ENCODE measurements around the gene GPR162.
"Not testable (repeated sequence)": the region's sequence is repeated elsewhere in the genome, so short reads cannot be mapped to it uniquely, and the experiment has no call there.

The GPR162 gene

DNA sequence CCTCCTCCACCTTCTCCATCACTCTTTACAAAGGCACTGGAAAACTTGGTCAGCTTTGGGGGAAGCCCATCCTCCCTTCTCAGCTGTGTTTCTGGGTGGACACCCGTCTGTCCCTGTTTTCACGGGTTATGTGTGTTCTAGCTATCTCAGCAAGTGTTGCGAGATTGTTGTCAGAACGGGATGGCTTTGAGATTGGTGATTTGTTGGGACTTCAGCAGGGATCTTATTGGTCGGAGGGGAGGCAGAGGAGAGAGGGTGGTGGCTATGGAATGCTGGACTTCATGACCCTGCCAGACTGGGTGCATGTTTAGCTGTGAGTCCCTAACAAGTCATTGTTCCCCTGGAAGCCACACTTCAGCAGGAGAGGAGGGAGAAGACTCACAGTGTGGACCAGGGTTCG lies 32.4 kb downstream of the GPR162 start:
- DNase-seq (ENCODE audit: low read depth): no peak

DNA sequence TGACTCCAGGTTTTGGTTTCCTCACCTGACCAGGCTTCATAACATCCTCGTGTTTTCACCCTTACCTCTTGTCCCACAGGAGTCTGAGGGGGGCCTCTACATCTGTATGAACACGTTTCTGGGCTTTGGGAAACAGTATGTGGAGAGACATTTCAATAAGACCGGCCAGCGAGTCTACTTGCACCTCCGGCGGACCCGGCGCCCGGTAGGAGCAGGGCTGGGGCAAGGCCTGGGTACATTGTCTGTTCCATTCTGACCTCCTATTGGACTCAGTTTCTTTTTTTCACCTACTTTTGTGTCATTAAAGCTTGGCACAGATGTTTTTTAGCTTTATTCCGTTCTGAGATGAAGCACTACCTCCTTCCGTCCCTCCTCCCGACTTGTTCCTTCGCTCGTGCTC lies 33.7 kb downstream of the GPR162 start:
- DNase-seq (ENCODE audit: low read depth): no peak

DNA sequence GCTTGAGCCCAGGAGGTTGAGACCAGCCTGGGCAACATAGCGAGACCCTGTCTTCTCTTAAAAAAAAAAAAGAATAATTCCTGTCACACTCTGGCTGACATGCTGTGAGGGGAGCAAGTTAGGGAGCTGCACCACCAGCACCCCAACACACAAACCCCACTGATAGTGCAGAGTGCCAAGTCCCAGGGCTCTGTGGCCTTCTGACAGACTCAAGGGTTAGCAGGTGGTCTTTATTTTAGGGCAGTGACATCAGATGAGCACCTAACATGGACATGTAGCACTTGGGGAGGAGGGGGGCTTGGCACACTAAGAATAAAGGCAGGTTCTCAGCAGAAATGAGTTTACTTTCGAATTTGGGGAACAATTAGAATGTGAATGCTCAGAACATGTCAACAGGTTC lies 37.2 kb downstream of the GPR162 start:
- no peak for DNase-seq (ENCODE audit: low read depth)

DNA sequence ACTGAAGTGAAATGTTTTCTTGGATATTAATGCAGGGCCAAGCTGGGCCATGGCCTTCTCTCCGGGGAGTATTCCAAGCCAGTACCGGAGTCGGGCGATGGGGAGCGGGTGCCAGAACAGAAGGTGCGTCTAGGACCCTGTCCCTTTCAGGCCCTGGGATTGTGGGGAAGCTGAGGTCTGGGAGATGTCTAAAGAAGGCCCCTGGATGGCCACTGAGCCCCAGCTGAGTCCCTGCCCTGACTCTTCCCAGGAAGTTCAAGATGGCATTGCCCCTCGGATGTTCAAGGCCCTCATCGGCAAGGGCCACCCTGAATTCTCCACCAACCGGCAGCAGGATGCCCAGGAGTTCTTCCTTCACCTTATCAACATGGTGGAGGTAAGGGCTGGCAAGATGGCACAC lies 38.5 kb downstream of the GPR162 start:
- DNase-seq (ENCODE audit: low read depth): no peak

DNA sequence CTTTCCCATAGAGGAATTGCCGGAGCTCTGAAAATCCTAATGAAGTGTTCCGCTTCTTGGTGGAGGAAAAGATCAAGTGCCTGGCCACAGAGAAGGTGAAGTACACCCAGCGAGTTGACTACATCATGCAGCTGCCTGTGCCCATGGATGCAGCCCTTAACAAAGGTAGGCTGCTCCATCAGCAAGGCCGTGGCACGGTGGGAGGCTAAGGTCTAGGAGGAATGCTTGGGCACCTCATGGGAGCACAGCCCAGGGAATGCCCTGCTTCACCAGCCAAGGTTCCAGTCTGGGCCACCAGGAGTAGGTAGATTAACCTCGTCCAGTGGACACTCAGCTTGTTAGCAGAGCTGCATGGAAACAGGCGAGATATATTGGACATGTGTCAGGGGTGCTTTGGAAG lies 39.3 kb downstream of the GPR162 start:
- no peak for DNase-seq (ENCODE audit: low read depth)

DNA sequence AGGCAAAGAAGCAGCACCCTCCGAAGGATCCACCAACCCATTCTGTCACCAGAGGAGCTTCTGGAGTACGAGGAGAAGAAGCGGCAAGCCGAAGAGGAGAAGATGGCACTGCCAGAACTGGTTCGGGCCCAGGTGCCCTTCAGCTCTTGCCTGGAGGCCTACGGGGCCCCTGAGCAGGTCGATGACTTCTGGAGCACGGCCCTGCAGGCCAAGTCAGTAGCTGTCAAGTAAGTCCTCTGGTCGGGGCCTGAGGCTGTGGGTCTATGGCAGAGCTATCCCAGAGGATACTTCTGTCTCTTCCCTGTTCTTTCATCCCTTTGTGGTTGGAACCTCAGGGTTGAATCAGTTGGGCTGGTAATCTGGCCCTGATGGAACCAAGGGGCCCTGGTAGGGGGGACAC lies 39.8 kb downstream of the GPR162 start:
- no peak for DNase-seq (ENCODE audit: low read depth)

DNA sequence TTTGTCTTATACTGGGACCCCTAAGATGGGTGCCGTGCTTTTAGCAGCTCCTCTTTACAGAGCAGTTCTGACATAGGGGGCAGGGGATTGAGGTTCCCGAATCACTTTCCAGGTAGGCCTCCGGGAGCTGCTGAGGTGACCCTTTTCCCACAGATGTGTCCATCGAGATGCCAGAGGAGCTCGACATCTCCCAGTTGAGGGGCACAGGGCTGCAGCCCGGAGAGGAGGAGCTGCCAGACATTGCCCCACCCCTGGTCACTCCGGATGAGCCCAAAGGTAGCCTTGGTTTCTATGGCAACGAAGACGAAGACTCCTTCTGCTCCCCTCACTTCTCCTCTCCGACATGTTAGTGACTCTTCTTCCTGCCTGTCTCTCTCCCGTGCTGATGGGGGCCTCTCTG lies 41.4 kb downstream of the GPR162 start:
- DNase-seq (ENCODE audit: low read depth): no peak

DNA sequence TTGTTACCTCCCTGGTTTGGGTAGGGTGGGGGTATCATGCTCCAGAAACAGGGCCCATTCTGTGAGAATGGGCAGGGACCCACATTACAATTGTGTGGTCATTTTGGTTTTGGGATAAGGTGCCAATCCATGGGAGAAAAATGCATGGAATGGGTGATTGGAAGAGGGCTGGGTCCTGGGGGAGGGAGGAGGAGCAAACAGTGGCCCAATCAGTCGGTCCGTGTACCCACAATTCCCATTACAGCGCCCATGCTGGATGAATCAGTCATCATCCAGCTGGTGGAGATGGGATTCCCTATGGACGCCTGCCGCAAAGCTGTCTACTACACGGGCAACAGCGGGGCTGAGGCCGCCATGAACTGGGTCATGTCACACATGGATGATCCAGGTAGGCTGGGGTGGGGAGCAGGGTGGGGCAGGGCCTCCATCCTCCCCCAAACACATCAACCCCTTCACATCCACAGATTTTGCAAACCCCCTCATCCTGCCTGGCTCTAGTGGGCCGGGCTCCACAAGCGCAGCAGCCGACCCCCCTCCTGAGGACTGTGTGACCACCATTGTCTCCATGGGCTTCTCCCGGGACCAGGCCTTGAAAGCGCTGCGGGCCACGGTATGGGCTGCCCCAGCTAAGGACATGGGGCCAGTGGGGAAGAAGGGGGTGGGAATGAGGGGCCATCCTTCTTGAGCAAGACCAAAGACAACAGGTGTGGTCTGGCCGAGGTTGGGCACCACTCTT lies 42.1 kb downstream of the GPR162 start:
- DNase-seq (ENCODE audit: low read depth): no peak

DNA sequence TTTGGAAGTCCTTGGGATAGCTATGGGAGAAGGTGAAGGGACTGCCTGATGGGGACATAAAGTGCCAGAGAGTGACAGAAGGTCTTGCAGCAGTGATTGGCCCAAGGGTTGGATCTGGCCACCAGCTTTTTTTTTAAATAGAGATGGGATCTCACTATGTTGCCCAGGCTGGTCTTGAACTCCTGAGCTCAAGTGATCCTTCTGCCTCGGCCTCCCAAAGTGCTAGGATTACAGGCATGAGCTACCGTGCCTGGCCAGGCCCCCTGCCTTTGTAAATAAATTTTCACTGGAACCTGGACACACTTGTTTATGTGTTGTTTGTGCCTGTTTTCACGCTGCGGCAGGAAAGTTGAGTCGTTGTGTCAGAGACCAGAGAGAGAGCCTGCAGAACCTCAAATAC lies 43.7 kb downstream of the GPR162 start:
- not testable (repeated sequence) for DNase-seq (ENCODE audit: low read depth)

DNA sequence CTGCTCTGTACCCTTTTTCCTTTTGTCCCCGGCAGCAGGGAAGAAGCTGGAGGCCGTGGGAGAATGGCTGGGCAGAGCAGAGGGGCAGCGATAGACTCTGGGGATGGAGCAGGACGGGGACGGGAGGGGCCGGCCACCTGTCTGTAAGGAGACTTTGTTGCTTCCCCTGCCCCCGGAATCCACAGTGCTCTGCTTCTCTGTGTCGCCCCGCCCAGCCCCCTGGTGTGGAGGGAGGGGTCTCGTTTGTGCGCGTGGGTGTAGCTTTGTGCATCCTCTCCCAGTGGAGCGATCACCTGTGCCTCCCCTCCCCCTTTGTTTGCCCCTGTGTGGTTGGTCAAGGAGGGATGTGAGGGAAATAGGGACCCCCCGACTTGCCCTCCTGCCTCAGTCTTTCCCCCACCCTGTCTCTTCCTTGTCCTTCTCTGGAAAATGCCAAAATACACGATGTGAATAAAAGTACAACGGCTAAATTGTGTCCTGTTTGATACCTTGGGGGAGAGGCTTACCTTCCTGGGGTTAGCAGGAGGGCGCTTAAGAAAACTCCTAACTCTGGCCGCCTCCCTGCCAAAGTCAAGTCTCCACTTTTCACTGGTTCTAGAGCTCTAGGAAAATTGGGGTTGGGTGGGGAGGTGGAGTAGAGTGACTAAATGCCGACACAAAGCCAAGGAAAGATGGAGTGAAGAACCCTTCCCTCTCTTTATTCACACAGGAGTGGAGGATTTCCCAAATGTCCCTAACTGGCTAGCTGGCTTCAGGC lies 44.7 kb downstream of the GPR162 start:
- no peak for DNase-seq (ENCODE audit: low read depth)

DNA sequence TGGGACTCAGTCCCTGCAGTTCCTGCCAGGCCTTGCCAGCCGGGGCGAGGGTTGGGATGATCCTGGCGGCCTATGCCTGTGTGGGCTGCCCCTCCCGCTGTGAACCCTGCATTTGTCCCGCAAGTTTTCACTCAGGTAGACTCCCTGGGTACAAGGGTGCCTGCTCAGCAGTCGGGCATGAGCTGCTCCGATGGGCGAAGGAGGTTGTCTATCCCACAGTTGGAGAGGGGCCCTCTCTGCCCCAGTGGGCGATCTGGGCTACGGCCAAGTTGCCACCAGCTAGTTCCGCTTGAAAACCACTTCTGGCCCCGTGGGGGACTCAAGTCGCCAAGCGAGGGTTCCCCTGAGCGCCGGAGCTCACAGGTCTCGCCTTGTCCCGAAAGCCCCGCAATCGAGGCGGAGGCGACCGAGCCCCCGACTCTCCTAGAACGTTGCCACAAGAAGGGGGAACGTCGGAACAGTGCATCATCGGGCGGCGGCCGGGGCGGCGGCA lies 45.3 kb downstream of the GPR162 start:
- no peak for DNase-seq (ENCODE audit: low read depth)

DNA sequence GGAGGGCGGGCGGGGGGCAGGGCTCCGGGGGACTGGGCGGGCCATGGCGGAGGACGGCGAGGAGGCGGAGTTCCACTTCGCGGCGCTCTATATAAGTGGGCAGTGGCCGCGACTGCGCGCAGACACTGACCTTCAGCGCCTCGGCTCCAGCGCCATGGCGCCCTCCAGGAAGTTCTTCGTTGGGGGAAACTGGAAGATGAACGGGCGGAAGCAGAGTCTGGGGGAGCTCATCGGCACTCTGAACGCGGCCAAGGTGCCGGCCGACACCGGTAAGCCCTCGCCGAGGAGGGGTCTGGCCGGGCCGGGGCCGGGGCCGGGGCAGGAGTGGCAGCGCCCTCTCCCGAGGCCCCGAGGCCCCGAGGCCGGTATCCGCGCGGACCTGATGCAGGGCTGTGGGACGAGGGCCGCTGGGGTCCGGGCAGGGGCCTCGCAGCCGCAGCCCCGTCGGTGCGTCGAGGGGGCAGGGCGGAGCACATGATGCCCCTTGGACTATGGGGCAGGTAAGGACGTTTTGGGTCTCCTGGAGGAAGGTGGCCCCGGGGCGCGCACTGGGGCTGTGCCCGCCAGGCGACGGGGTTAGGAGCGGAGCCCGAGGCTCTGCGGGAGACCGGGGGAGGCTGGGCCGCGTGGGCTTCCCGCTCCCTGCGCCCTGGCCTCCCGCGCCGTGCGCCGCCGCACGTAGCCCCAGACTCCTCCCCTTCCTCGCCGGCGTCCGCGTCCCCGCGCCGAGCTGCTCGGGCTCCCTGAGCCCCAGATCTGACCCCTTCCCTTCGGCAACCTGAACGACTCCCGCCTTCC lies 46.0 kb downstream of the GPR162 start, which contains the start of gene TPI1:
Gene TPI1 (plus strand): TSS at position 119 of the 798 bp plus-strand sequence. CDS start 36 bp downstream, at position 155.
- DNase-seq (ENCODE audit: low read depth): peak; percentile 69

DNA sequence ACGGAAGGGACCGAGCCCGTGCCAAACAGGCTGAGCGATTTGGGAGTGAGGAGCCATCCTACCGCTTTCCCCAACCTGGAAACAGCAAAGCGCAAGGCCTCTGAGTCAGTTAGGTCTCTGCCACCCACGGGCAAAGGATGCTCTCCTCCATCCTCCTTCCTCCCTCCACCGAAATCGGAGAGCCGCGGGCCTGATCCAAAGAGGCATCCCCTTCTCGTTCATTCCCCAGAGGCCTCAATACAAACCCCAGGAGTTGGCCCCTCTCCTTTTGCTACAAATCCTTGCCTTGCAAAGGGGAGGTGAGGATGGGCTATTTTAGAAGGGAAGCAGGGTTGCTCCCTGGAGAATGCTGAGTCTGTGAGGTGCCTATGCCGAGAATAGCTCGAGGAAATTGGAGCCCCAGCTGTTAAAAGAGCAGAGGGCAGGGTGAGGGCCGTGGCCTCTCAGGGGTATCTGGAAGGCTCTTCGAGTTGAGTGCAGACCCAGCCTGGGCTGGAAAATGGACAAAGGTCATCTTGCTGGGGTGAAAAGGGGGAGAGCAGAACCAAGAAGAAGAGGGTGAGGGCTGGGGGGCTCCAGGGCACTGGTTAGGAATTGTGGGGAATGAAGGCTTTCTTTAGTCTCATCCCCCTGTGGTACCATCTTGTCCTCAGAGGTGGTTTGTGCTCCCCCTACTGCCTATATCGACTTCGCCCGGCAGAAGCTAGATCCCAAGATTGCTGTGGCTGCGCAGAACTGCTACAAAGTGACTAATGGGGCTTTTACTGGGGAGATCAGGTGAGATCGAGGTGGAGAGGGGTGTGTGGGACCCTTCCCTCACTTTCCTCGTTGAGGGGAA lies 46.8 kb downstream of the GPR162 start:
- DNase-seq (ENCODE audit: low read depth): no peak

DNA sequence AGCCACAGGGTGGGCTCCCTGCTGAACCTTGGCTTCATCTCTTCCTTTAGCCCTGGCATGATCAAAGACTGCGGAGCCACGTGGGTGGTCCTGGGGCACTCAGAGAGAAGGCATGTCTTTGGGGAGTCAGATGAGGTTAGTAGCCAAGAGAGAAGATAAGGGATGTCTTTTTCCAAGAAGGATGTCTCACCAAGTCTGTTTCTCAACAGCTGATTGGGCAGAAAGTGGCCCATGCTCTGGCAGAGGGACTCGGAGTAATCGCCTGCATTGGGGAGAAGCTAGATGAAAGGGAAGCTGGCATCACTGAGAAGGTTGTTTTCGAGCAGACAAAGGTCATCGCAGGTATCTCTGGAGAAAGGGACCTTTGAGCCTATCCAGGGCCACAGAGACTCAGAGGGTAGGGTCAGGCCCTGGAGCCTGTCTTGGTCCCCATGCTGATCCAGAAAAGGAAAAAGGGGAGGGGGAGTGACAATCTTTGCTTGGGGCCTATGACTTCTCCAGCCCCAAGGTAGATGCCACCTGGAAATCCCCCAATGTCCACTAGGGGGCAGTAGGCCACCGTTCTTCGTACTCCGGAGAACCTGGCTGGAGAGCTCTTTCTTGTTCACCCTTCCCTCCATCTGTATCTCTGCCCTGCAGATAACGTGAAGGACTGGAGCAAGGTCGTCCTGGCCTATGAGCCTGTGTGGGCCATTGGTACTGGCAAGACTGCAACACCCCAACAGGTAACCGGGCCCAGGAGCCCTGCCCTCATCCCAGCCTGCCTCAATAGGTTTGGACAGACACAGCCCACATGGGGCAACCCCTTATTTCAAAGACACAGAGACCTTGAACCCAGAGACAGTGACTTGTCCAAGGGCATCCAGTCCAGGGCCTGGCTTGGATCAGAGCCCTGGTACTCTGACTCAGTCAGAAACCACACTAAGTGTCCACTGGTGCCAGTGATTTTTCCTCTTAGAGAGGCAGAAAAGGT lies 47.7 kb downstream of the GPR162 start:
- peak; percentile 60 for DNase-seq (ENCODE audit: low read depth)

DNA sequence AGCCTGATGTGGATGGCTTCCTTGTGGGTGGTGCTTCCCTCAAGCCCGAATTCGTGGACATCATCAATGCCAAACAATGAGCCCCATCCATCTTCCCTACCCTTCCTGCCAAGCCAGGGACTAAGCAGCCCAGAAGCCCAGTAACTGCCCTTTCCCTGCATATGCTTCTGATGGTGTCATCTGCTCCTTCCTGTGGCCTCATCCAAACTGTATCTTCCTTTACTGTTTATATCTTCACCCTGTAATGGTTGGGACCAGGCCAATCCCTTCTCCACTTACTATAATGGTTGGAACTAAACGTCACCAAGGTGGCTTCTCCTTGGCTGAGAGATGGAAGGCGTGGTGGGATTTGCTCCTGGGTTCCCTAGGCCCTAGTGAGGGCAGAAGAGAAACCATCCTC lies 48.7 kb downstream of the GPR162 start:
- DNase-seq (ENCODE audit: low read depth): not testable (repeated sequence)

DNA sequence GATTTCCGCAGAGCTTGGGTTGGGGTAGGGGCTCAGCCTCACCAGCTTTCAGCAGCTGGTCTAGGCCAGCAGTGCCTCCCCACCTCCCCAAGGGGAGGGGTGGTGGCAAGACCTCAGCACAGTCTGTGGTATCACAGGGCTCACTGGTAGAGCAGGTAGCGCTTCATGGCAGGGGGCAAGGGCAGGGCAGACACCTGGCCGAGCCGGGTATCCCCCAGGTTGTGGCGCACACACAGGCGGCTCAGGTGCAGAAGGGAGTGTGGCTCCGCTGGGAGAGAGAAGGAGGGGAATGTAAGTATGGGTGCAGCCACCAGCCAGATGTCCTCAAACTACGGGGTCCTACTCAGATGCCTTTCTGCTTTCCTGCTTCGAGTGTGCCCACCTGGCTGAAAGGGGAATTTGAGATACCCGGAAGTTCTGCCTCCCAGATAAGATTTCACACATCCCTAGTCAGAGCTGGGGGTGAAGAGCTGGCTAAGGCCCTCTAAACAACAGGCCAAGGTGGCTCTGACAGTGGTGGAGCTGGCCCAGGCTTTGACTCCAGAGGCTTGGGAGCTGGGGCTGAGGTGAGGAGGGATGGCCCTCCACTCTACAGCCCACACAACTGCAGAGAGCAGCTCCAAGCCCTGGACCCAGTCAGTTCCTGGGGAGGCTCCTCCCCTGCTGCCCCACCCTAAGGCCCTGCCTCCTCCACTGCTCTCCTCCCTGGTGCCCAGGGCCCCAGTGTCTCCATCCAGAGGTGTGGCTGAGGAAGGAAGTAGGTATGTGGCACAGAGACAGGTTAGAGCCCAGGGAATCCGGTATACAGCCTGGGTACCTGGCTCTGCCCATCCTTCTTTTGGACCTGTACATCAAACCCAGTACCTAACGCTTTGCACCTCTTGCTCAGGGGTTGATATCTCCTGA lies 49.7 kb downstream of the GPR162 start:
- DNase-seq (ENCODE audit: low read depth): no peak

DNA sequence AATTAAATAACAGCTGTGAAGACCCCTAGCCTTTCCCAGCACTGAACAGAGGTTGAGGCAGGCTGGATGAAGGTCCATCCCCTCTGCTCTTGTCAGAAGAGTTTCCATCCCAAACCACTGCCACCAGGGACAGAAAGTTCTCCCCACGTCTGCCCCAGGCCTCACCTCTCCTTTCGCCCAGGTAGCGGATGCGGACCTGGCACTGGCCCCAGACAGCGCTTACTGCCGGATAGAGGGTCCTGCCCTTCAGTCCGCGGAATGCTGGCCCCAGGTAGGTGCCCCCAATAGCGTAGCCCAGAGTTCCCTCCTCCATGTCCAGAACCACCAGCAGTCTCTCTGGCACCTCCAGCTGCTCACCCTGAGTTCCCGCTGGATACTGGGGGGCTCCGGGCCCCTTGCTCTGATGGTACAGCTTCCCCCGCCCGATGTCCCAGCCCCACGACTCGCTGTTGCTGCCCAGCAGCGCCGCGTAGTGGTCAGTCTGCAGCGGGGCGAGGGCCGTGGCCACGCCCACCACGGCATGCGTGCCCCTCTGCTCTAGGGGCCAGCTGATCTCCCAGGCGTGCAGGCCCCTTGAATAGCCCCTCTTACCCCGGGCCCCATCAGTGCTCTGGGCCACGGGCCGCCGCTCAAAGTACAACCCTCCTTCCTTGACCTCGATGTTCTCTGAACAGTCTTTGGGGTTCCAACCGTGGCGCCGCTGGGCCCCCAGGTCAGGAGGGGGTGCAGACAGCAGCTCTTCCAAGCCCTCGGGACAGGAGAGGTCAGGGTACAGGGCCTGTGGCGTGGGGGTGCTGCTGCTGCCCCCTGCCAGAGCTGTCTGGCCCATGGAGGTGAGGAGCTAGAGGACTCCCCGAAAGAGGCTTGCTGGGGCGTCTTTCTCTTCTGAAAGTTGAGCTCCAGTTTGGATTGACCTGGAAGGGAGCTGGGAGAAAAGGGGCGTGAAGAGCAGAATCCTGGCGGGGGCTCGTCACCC lies 50.7 kb downstream of the GPR162 start:
- peak; percentile 63 for DNase-seq (ENCODE audit: low read depth)

Measured in T-helper 22 cell (primary cell).